Glutamatergic neuron (in vitro differentiated cells): ENCODE results near the gene FEZF2. TPM values are rescaled to one million over a fixed set of nuclear protein-coding genes. Genes with fewer than 3 reads are reported as not detected.

Source experiments
- DNase-seq: peaks from one replicate; pipeline ENCODE4 v3.0.0; 2022
- H3K27ac Mint-ChIP-seq: one replicate; pipeline ENCODE4 v1.8.0; 2020; ENCODE audit warnings: mild to moderate bottlenecking, mixed read lengths, inconsistent platforms; ENCODE audit not compliant: unreplicated experiment
- H3K27me3 Mint-ChIP-seq: one replicate; pipeline ENCODE4 v1.8.0; 2020; ENCODE audit warnings: mild to moderate bottlenecking, moderate library complexity, mixed read lengths, inconsistent platforms; ENCODE audit not compliant: unreplicated experiment
- H3K36me3 Mint-ChIP-seq: one replicate; pipeline ENCODE4 v1.8.0; 2020; ENCODE audit warnings: mild to moderate bottlenecking, mixed read lengths, inconsistent platforms; ENCODE audit not compliant: unreplicated experiment
- H3K4me1 Mint-ChIP-seq: one replicate; pipeline ENCODE4 v1.8.0; 2020; ENCODE audit warnings: mild to moderate bottlenecking, low read depth, mixed read lengths, inconsistent platforms; ENCODE audit not compliant: unreplicated experiment
- H3K4me3 Mint-ChIP-seq: one replicate; pipeline ENCODE4 v1.8.0; 2020; ENCODE audit warnings: mild to moderate bottlenecking, mixed read lengths, inconsistent platforms; ENCODE audit not compliant: unreplicated experiment
- H3K9me3 Mint-ChIP-seq: one replicate; pipeline ENCODE4 v1.8.0; 2020; ENCODE audit warnings: mild to moderate bottlenecking, moderate library complexity, mixed read lengths, inconsistent platforms; ENCODE audit not compliant: unreplicated experiment
- CTCF ChIP-seq: fragments of 200-600 bp; sonication (generic); IDR thresholded peaks from one replicate; pipeline ENCODE4 v1.5.0; 2021; ENCODE audit not compliant: partially characterized antibody, unreplicated experiment
- total RNA-seq: library from RNA; stranded (reverse); fragmentation: NEBNext Ultra II Directional; extraction: Animal tissue kit (Norgen Biotek cat#: 25700); gene quantifications from one replicate; pipeline ENCODE4 v1.2.1, GENCODE V29; 2021; ENCODE audit not compliant: unreplicated experiment

FEZF2 gene
- total RNA-seq, 1 donor from 2014 or later = 0.49 TPM

DNA sequence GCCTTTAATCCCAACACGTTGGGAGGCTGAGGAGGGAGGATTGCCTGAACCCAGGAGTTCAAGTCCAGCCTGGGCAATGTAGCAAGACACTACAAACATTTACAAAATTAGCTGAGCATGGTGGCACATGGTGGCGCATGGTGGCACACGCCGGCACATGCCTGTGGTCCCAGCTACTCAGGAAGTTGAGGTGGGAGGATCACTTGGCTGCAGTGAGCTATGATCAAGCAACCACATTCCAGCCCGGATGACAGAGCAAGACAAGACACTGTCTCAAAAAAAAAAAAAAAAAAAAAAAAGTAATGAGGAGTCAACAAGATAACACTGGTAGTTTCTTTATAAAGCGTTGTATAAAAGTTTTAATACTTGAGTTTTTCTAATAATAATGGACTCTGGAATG is 10.1 kb downstream of the FEZF2 start:
- H3K27ac Mint-ChIP-seq = no peak overlapping the region
- no peaks in the 10 kb centered on the region for H3K9me3 Mint-ChIP-seq
- H3K36me3 Mint-ChIP-seq = no peaks in the 10 kb centered on the region
- peaks cover 13% of the 10 kb centered on the region for H3K4me1 Mint-ChIP-seq
- no peak for DNase-seq
- H3K4me3 Mint-ChIP-seq = no peak overlapping the region
- H3K27me3 Mint-ChIP-seq = peaks cover 8% of the 10 kb centered on the region
- no peak for TF ChIP-seq CTCF

DNA sequence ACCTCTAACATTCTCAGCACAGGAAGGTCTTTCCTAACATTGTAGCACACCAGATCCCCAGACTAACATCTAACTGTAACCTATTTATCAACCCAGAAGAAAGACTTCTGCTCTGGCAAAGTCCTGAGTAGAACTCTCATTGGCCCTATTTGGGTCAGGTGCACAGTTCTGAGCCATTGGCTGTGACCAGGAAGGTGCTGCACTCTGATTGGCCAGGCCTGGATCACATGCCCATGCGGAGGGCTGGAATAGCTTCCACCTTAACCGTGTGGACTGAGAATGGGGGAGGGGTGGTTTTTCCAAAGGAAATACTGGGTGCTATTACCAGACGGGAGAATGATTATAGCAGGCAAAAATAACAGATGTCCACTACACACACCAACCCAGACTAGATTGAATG is 11.5 kb downstream of the FEZF2 start:
- TF ChIP-seq CTCF = no peak
- H3K27me3 Mint-ChIP-seq = peaks cover 3% of the 10 kb centered on the region
- DNase-seq = no peak
- no peaks in the 10 kb centered on the region for H3K9me3 Mint-ChIP-seq
- H3K4me3 Mint-ChIP-seq = no peak overlapping the region
- peaks cover 5% of the 10 kb centered on the region for H3K4me1 Mint-ChIP-seq
- no peak overlapping the region for H3K27ac Mint-ChIP-seq
- H3K36me3 Mint-ChIP-seq = no peaks in the 10 kb centered on the region

- Mint-ChIP-seq H3K4me3 (no peak overlapping the region), H3K27me3 (peaks cover 3% of the 10 kb centered on the region), H3K9me3 (no peaks in the 10 kb centered on the region), H3K27ac (no peak overlapping the region), H3K36me3 (no peaks in the 10 kb centered on the region), H3K4me1 (peaks cover 5% of the 10 kb centered on the region)
- no peak for DNase-seq
- no peak for TF ChIP-seq CTCF
These were observed 12.1 kb downstream of the FEZF2 start for GRCh38 chr3:62361261-62361660.

DNA sequence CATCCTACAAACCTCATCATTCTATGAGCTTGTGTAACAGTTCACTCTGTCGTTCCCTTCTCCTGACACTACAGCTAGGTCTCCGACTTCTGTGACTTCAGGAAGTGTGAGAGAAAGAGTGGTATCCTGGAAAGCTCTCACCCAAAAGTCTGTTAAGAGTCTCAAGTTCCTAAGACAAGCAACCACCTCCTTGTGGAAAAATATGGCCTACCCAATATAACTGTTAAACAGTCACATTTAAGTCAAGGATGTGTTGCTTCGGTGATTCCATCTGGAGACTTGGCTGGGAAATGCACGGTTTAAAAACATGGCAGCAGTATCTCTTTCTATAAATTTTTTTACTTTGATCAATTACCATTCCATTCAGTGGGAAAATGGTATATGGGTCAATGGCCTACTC is 13.8 kb downstream of the FEZF2 start:
- DNase-seq = no peak
- H3K4me3 Mint-ChIP-seq = no peak overlapping the region
- no peak for TF ChIP-seq CTCF
- H3K9me3 Mint-ChIP-seq = no peaks in the 10 kb centered on the region
- no peaks in the 10 kb centered on the region for H3K4me1 Mint-ChIP-seq
- no peaks in the 10 kb centered on the region for H3K36me3 Mint-ChIP-seq
- H3K27me3 Mint-ChIP-seq = peaks cover 2% of the 10 kb centered on the region
- no peak overlapping the region for H3K27ac Mint-ChIP-seq

- Mint-ChIP-seq H3K9me3 (no peaks in the 10 kb centered on the region), H3K4me3 (no peak overlapping the region), H3K36me3 (no peaks in the 10 kb centered on the region), H3K27me3 (peaks cover under 1% of the 10 kb centered on the region), H3K4me1 (no peaks in the 10 kb centered on the region), H3K27ac (no peak overlapping the region)
- no peak for TF ChIP-seq CTCF
- no peak for DNase-seq
These were observed 17.0 kb downstream of the FEZF2 start for GRCh38 chr3:62356356-62356755.
